Bronchial epithelial cell (primary cell): ENCODE data around the gene HRG. TPM values are rescaled to one million over a fixed set of nuclear protein-coding genes. Genes with fewer than 3 reads are reported as not detected.
A peak's percentile ranks its signal among the peaks of the same experiment; 100 is the strongest.
"Not testable (repeated sequence)": the region's sequence is repeated elsewhere in the genome, so short reads cannot be mapped to it uniquely, and the experiment has no call there.

Experiments used
- DNase-seq: peaks from one replicate; pipeline ENCODE4 v3.0.0-alpha.2; 2010; ENCODE audit warnings: low read depth
- FAIRE-seq: peaks from 2 replicates; lab custom pipeline; 2011; peaks lifted over from hg19 to GRCh38; lab: Jason Lieb, UNC
- H3K27me3 ChIP-seq: 2 replicates; pipeline ENCODE4 v1.5.1; 2011; ENCODE audit warnings: low read length; ENCODE audit not compliant: control insufficient read depth, insufficient read depth
- H3K36me3 ChIP-seq: 2 replicates; pipeline ENCODE4 v1.5.1; 2011; ENCODE audit warnings: low read length; ENCODE audit not compliant: control insufficient read depth, insufficient read depth
- H3K4me3 ChIP-seq: 2 replicates; pipeline ENCODE4 v1.5.1; 2011; ENCODE audit warnings: mild to moderate bottlenecking, low read depth, low read length, control low read depth
- total RNA-seq: library from RNA; depleted of rRNA; stranded (reverse); fragments of >200 nt; gene quantifications from 2 replicates; pipeline ENCODE4 v1.2.1, GENCODE V29; 2014
- TF ChIP-seq, protein P1 (sequence below): IDR thresholded peaks from 2 replicates; pipeline ENCODE4 v1.5.1; 2011; ENCODE audit warnings: mild to moderate bottlenecking, moderate library complexity, low read length, control low read depth, inconsistent platforms; ENCODE audit not compliant: insufficient read depth, severe bottlenecking

The HRG gene
- total RNA-seq, 1 donor from 2014 or later = not detected

- H3K27me3 ChIP-seq = peaks cover 3% of the 10 kb centered on the region
- H3K4me3 ChIP-seq = no peak overlapping the region
- TF ChIP-seq, protein P1, sequence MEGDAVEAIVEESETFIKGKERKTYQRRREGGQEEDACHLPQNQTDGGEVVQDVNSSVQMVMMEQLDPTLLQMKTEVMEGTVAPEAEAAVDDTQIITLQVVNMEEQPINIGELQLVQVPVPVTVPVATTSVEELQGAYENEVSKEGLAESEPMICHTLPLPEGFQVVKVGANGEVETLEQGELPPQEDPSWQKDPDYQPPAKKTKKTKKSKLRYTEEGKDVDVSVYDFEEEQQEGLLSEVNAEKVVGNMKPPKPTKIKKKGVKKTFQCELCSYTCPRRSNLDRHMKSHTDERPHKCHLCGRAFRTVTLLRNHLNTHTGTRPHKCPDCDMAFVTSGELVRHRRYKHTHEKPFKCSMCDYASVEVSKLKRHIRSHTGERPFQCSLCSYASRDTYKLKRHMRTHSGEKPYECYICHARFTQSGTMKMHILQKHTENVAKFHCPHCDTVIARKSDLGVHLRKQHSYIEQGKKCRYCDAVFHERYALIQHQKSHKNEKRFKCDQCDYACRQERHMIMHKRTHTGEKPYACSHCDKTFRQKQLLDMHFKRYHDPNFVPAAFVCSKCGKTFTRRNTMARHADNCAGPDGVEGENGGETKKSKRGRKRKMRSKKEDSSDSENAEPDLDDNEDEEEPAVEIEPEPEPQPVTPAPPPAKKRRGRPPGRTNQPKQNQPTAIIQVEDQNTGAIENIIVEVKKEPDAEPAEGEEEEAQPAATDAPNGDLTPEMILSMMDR = no peak
- no peaks in the 10 kb centered on the region for H3K36me3 ChIP-seq
- FAIRE-seq (no peak), DNase-seq (no peak)
These were observed 12.8 kb downstream of the HRG start for GRCh38 chr3:186678604-186679003.

- TF ChIP-seq, protein P1 = no peak
- H3K27me3 ChIP-seq = peaks cover 3% of the 10 kb centered on the region
- no peaks in the 10 kb centered on the region for H3K36me3 ChIP-seq
- DNase-seq = no peak
- H3K4me3 ChIP-seq = no peak overlapping the region
- no peak for FAIRE-seq
These were observed 13.3 kb downstream of the HRG start for GRCh38 chr3:186679151-186679550.

DNA sequence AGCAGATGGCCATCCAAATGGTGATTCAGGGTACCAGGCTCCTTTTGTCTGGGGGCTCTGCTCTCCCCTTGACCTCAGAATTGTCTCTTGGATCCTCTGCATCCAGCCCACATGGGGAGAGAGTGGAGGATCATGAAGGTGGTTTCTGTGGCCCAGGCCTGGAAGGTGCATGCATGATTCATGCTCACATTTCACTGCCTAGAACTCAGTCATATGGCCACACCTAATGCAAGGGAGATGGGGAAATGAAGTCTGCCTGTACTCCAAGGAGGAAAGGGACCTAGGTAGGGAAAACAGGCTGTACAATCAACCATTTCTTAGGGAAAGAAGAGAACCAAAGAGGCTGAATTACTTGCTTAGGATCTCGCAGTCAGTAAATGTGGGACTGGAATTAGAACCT, 15.1 kb downstream of the HRG start:
- H3K27me3 ChIP-seq = peaks cover 3% of the 10 kb centered on the region
- TF ChIP-seq, protein P1 = no peak
- no peak for FAIRE-seq
- DNase-seq = peak; percentile 68
- H3K4me3 ChIP-seq = no peak overlapping the region
- H3K36me3 ChIP-seq = no peaks in the 10 kb centered on the region

GRCh38 chr3:186682812-186683211, 17.0 kb downstream of the HRG start:
- Histone ChIP-seq H3K36me3 (no peaks in the 10 kb centered on the region), H3K4me3 (no peak overlapping the region), H3K27me3 (peaks cover 3% of the 10 kb centered on the region)
- DNase-seq = no peak
- TF ChIP-seq, protein P1 = no peak
- no peak for FAIRE-seq

- no peak for DNase-seq
- FAIRE-seq = no peak
- H3K36me3 ChIP-seq = no peaks in the 10 kb centered on the region
- TF ChIP-seq, protein P1 = no peak
- no peak overlapping the region for H3K4me3 ChIP-seq
- H3K27me3 ChIP-seq = no peaks in the 10 kb centered on the region
These were observed 18.2 kb downstream of the HRG start for GRCh38 chr3:186683979-186684378.

- not testable (repeated sequence) for H3K4me3 ChIP-seq, H3K36me3 ChIP-seq, FAIRE-seq, H3K27me3 ChIP-seq, DNase-seq
These were observed 20.7 kb downstream of the HRG start for GRCh38 chr3:186686475-186686874.
